Right ventricle myocardium inferior (tissue), 1 donor: ENCODE data around the gene DOLPP1. TPM values are rescaled to one million over a fixed set of nuclear protein-coding genes. Genes with fewer than 3 reads are reported as not detected.
A peak's percentile ranks its signal among the peaks of the same experiment; 100 is the strongest.
"Not testable (repeated sequence)": the region's sequence is repeated elsewhere in the genome, so short reads cannot be mapped to it uniquely, and the experiment has no call there.

Source experiments
- ATAC-seq: fragments of 200-7000 bp; cut with Tn5 transposase; one replicate; pipeline ENCODE4 v1.9.1; 2020; ENCODE audit warnings: mild to moderate bottlenecking, moderate library complexity
- DNase-seq: peaks from one replicate; pipeline ENCODE4 v3.0.0; 2021; ENCODE audit errors: missing footprints
- intact Hi-C: fragments of 100-400 bp; cut with DNase I; formaldehyde crosslinking; loops from one replicate; pipeline ENCODE4 v1.11.0; 2022
- total RNA-seq: library from RNA; stranded (reverse); fragmentation: NEBNext Ultra II Directional; extraction: Animal tissue kit (Norgen Biotek cat#: 25700); gene quantifications from one replicate; pipeline ENCODE4 v1.2.1, GENCODE V29; 2021
- donor health status: DM: no; HTN: yes; CAD: no; lungs with severe emphysema.

The DOLPP1 gene
- total RNA-seq, 1 donor from 2014 or later = 6.8 TPM

GRCh38 chr9:129107651-129108050 is 26.7 kb downstream of the DOLPP1 start:
- no peak for ATAC-seq
- intact Hi-C loops = no loop called here
- no peak for DNase-seq

DNA sequence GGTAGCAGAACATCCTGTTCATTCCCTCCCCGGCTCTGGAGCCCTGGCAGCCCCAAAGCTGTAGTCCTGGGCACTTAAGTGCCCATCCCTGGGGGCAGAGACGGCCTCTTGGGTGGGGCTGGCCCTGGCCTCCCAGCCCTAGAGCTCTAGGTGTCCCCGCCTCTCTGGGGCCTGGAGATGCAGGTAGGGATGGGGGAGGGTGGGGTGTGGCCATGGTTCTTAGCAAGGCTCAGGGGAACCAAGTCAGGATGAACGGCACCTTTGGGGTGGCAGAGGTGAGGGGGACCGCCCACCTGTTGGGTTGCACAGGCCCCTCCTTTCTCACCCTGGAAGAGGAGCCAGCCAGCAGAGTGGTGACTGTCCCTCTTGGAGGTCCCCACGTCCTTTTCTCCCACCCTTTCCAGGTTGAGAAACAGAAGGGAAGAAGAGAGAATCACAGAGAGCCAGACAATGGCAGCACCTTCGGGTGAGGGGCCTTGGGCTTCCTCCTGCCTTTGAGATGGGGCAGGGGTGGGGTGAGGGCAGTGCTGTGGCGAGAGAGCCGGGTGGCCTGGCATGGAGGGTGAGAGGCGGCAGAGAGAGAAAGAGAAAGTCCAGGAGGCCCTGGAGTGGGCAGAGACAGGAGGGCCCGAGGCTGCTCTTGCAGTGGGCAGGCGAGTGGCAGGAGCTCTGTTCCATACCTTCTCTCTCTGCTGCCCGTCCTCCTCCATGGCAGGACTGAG is 27.3 kb downstream of the DOLPP1 start:
- no peak for ATAC-seq
- peak; percentile 65 for DNase-seq
- intact Hi-C loops = no loop called here

DNA sequence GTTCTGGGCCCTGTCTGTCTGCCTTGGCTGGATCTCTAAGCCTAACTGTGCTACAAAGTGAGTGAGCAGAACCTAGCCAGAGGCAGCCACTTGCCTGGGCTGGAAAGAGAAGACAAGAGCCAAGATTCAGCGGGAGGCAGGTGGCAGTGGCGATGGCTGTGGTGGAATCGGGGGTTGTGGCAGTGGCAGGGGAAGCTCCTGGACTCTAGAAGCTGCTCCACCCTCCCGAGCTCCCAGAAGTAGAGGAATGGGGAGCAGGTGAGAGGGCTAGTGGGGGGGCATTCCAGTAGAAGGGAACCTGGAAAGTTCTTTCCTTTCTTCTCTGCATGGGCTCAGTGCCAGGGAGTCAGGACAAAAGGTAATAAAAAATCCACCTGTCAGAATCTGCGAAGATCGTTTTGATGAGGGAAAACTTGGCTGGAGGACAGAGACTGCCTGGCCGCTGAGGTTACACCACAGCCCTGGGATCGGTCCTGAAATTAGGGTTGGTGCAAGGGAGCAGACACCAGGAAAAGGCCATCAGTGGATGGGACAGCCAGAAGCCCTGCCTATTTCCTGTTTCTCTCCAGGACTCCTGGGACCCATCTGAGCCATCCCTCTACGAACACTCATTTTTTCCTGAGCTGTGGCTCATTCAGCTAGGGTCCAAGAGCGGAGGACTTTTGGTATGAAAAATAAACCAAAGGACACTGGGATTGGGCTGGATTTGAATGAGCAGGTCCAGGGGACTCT is 28.1 kb downstream of the DOLPP1 start:
- intact Hi-C loops = no loop called here
- no peak for DNase-seq
- ATAC-seq = no peak

DNA sequence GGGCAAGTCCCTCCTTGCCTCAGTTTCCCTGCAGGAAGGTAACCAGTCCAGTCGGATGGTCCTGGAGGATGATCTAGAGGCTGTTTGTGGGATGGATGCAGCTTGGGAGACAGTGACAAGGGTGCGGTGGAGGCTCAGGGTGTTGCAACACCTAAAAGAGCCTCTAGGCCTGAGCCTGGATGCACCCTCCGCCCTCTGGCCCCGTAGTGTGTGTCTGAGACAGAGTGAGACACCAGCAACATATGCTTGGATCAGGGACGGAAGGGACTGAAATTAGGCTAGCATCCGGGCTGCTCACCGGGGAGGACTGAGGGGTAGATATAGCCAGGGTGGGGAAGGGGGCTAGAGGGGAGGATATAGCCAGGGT is 28.6 kb downstream of the DOLPP1 start:
- intact Hi-C loops = no loop called here
- DNase-seq = no peak

DNA sequence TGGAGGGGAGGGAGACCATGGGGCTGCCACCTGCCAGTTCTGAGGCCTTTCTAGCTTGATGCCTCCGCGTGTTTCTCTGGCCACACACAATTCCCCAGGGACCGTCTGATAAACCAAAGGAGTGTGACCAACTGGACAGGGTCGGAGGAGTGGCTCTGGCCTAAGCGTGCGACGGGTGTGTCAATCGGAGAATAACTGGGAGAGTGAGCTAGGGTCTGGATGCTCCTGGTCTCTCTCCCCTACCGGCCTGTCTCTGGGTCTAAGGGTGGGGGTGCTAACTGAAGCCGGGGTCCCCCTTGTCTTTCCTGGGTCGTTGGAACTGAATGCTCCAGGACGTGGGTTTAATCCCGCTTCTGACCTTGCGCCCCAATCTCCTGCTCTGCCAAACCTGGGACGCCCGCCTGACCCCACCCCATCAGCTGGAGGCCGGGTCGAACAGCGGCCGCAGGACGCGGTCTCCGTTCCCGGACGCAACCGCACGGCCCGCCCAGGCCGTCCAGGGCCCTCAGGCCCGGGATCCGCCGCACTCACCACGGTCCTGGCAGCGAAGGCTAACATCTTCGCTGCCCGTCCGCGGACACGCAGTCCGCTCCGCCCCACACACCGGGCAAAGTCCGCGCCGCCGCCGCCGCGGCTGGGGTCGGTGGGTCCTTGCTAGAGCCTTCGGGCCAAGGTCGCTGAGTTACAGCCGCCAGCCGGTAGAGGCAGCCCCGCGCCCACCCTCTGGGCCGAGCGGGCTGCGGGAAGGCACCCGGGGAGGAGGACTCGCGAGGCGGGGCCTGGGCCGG is 29.2 kb downstream of the DOLPP1 start:
- intact Hi-C loops = no loop called here
- peak; percentile 89 for DNase-seq
- no peak for ATAC-seq

More for the DNA sequence above, 28.6 kb downstream of the DOLPP1 start:
- no peak for ATAC-seq

DNA sequence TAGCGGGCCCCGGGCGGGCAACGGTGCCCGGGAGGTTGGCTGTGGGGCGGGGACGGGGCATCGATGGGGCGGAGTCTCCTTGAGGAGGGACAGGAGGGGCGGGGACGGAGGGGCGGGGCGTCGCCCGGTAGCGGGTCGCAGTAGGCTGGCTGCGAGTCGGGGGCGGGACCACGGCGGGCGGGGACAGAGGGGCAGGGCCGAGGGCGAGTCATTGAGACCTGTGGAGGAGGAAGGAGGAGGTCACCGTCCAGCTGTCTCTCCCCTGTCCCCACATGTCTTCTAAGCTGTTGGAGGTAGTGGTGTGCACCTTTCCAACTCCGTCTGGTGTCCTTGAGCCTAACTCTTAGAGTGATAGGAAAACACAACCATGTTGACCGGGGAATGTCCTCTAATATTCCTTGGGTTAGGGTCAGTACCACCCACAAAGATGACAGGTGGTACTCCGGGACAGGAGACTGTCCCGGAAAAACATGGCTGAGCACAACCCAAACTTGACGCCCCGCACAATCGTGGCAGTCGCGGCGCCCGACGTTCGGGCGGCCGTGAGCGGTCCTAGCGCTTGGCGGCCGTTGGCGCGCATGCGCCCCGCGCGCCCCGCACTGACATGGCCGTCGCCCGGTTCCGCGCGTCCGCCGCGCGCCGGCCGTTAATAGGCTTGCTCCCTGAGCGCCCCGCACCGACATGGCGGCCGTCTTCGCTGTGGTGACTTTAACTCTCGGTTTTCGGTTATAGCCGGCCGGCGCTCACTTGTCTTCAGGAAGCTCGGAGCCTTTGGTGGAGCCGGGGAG is 30.0 kb downstream of the DOLPP1 start, which contains the start of the genes CRAT and PTPA:
Gene CRAT, minus strand, starts transcription at position 54 of the 788 bp plus-strand sequence. CDS start 284 bp downstream, outside the sequence.
Gene PTPA, plus strand, starts transcription at position 676 of the 788 bp plus-strand sequence. CDS start 186 bp downstream, outside the sequence.
- peak; percentile 99 for DNase-seq
- peak; percentile 93 for ATAC-seq
- intact Hi-C loops = no loop called here

DNA sequence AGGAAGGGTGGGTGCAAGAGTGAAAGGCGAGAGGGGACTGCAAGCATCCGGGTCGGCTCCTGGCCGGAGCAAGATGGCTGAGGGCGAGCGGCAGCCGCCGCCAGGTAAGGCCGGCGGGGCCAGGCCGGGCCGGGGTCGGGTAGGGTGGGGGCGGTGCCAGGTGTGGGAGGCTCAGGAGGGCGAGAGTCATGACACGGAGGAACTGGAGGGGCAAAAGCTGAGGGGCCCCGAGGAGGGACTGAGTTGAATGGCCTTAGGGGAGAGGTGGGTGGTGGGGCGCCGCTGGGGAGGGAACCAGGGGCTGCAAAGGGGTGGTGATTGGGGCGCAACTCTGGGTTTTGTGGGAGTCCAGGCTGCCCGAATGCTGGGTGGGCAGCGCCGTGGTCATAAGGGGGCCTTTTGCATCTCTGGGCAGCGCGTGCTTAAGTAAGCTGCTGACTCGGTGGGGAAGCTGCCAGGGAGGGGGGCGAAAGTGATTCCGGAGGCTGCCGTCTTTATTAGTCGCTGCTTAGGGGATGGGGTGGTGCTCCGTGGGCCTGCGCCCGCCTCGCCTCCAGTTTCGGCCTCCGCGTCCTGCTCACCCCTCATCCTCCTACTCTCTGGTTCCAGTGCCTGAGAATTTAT is 30.7 kb downstream of the DOLPP1 start:
- ATAC-seq = peak; percentile 6
- DNase-seq = peak; percentile 71
- intact Hi-C loops = no loop called here

DNA sequence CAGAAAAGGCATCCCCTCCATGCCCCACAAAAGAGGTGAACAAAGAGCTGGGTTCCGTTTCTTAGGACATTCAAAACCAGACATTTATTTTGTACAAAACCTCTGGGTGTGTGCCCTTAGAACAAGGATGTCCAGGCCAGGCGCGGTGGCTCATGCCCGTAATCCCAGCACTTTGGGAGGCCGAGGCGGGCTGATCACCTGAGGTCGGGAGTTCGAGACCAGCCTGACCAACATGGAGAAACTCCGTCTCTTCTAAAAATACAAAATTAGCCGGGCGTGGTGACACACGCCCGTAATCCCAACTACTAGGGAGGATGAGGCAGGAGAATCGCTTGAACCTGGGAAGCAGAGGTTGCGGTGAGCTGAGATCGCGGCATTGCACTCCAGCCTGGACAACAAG is 31.6 kb downstream of the DOLPP1 start:
- ATAC-seq, intact Hi-C loops: not testable (repeated sequence)
- DNase-seq = peak; percentile 52

- intact Hi-C loops = no loop called here
- DNase-seq = peak; percentile 62
- ATAC-seq = no peak
Measured at GRCh38 chr9:129113645-129114304, 32.9 kb downstream of the DOLPP1 start.

GRCh38 chr9:129118799-129119198 is 37.9 kb downstream of the DOLPP1 start:
- ATAC-seq = no peak
- peak; percentile 11 for DNase-seq
- intact Hi-C loops = no loop called here

DNA sequence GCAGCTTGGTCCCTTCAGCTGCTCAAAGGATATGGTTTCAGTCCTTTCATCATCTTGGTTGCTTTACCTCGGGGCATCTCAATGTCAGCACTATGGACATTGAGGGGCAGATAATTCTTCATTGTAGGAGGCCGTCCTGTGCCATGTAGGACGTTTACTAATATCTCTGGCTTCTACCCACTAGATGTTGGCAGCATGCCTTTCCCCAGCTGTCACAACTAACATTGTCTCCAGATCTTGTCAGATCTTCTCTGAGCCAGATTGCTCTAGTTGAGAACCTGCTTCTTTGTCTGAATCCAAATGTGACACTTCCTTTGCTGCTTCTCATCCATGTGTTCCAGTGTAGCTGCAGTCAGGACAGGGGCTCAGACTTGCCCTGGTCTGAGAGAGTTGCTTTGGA is 40.6 kb downstream of the DOLPP1 start:
- ATAC-seq (no peak), DNase-seq (no peak)
- intact Hi-C loops = no loop called here

- intact Hi-C loops = no loop called here
Measured at GRCh38 chr9:129122133-129122532, 41.2 kb downstream of the DOLPP1 start.

DNA sequence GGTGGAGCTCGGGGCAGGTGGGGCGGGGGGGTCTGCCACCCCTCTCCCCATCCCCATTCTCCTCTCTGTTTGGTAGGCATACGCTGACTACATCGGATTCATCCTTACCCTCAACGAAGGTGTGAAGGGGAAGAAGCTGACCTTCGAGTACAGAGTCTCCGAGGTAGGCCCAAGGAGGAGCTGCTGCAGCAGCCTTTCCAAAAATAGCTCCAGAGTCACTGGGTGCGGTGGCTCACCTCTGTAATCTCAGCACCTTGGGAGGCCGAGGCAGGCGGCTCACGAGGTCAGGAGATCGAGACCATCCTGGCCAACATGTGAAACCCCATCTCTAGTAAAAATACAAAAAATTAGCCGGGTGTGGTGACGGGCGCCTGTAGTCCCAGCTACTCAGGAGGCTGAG is 42.1 kb downstream of the DOLPP1 start:
- peak; percentile 13 for DNase-seq
- ATAC-seq = not testable (repeated sequence)

More at GRCh38 chr9:129122133-129122532, 41.2 kb downstream of the DOLPP1 start:
- ATAC-seq (no peak), DNase-seq (peak; percentile 8)

GRCh38 chr9:129124506-129125069 is 43.7 kb downstream of the DOLPP1 start:
- peak; percentile 34 for DNase-seq
- intact Hi-C loops = no loop called here
- no peak for ATAC-seq

More for the DNA sequence above, 42.1 kb downstream of the DOLPP1 start:
- intact Hi-C loops = not testable (repeated sequence)

GRCh38 chr9:129125478-129125877 is 44.6 kb downstream of the DOLPP1 start:
- intact Hi-C loops = no loop called here

GRCh38 chr9:129126749-129127618 is 46.1 kb downstream of the DOLPP1 start:
- peak; percentile 37 for DNase-seq
- intact Hi-C loops = no loop called here
- no peak for ATAC-seq

More at GRCh38 chr9:129125478-129125877, 44.6 kb downstream of the DOLPP1 start:
- no peak for ATAC-seq
- DNase-seq = peak; percentile 7
